MM.1S (cell line): ENCODE data around the gene VAX1.
"Not testable (repeated sequence)": the region's sequence is repeated elsewhere in the genome, so short reads cannot be mapped to it uniquely, and the experiment has no call there.

Source experiments
- EZH2 ChIP-seq: fragments of 300-600 bp; sonication (generic); optimal IDR thresholded peaks from 2 replicates; pipeline ENCODE3; 2017; ENCODE audit warnings: low read depth, mild to moderate bottlenecking, antibody characterized with exemption, low read length, mixed read lengths
- TF ChIP-seq, protein P1 (sequence below): fragments of 300-600 bp; sonication (generic); IDR thresholded peaks from 2 replicates; pipeline ENCODE4 v1.5.1; 2016; ENCODE audit warnings: antibody characterized with exemption, low read length, mixed read lengths

- TF ChIP-seq, protein P1, sequence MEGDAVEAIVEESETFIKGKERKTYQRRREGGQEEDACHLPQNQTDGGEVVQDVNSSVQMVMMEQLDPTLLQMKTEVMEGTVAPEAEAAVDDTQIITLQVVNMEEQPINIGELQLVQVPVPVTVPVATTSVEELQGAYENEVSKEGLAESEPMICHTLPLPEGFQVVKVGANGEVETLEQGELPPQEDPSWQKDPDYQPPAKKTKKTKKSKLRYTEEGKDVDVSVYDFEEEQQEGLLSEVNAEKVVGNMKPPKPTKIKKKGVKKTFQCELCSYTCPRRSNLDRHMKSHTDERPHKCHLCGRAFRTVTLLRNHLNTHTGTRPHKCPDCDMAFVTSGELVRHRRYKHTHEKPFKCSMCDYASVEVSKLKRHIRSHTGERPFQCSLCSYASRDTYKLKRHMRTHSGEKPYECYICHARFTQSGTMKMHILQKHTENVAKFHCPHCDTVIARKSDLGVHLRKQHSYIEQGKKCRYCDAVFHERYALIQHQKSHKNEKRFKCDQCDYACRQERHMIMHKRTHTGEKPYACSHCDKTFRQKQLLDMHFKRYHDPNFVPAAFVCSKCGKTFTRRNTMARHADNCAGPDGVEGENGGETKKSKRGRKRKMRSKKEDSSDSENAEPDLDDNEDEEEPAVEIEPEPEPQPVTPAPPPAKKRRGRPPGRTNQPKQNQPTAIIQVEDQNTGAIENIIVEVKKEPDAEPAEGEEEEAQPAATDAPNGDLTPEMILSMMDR: not testable (repeated sequence)
- not testable (repeated sequence) for TF ChIP-seq EZH2
These were observed 53.4 kb downstream of the VAX1 start for GRCh38 chr10:117084421-117085246.
